Stimulated activated effector memory CD8-positive, alpha-beta T cell treated with anti-CD3 and anti-CD28 coated beads, Interleukin-12 subunit alpha, Interleukin-12 subunit beta, amount 100 ng/mL, for 72 hours (primary cell): Measurements from ENCODE around the gene ITGA5.

Experiments
- ATAC-seq: fragments of 150-1000 bp; cut with Tn5 transposase; 2 replicates; pipeline ENCODE4 v1.10.0; 2021
- DNase-seq, 2 donors: peaks; one replicate each; pipeline ENCODE4 v3.0.0; 2021 to 2022; ENCODE audit warnings: low spot score in 2 of 2
- H3K27ac Mint-ChIP-seq: one replicate; pipeline ENCODE4 v1.8.0; 2022; ENCODE audit warnings: mild to moderate bottlenecking, mixed read lengths
- H3K36me3 Mint-ChIP-seq: one replicate; pipeline ENCODE4 v1.8.0; 2022; ENCODE audit warnings: mild to moderate bottlenecking, mixed read lengths
- H3K4me1 Mint-ChIP-seq: one replicate; pipeline ENCODE4 v1.8.0; 2022; ENCODE audit warnings: mixed read lengths
- H3K4me3 Mint-ChIP-seq: one replicate; pipeline ENCODE4 v1.8.0; 2022; ENCODE audit warnings: mild to moderate bottlenecking, mixed read lengths
- H3K9me3 Mint-ChIP-seq: one replicate; pipeline ENCODE4 v1.8.0; 2022; ENCODE audit warnings: mixed read lengths

The ITGA5 gene

DNA sequence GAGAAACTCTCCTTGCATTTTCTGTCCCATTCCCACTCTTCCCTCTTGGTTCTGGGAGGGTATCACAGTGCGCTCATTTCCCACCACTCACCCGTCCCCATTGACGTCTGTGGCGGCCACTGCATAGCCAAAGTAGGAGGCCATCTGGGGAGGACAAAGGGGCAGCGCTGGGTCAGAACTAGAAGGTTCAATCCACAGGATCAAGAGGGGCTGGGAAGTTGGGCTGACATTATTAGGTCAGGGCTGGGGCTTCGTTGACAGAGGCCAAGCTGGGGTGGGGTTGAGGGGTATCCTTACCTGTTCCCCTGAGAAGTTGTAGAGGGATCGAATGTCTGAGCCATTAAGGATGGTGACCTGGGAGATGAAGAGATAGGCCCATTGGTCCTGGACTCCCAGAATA is 13.5 kb downstream of the ITGA5 start:
- H3K4me3 Mint-ChIP-seq, result no peak overlapping the region
- peak overlapping the region; percentile 95 for H3K27ac Mint-ChIP-seq
- H3K36me3 Mint-ChIP-seq, result peaks cover 100% of the 10 kb centered on the region
- no peak for DNase-seq
- no peaks in the 10 kb centered on the region for H3K9me3 Mint-ChIP-seq
- no peak for ATAC-seq
- peaks cover 43% of the 10 kb centered on the region for H3K4me1 Mint-ChIP-seq

GRCh38 chr12:54405106-54405505 is 14.0 kb downstream of the ITGA5 start:
- Mint-ChIP-seq H3K4me1 (peaks cover 43% of the 10 kb centered on the region), H3K36me3 (peaks cover 100% of the 10 kb centered on the region), H3K27ac (peak overlapping the region; percentile 95), H3K9me3 (no peaks in the 10 kb centered on the region), H3K4me3 (no peak overlapping the region)
- no peak for DNase-seq
- ATAC-seq, result no peak

GRCh38 chr12:54404061-54405004 is 14.7 kb downstream of the ITGA5 start:
- no peak overlapping the region for H3K4me3 Mint-ChIP-seq
- no peaks in the 10 kb centered on the region for H3K9me3 Mint-ChIP-seq
- peak overlapping the region; percentile 95 for H3K27ac Mint-ChIP-seq
- H3K4me1 Mint-ChIP-seq, result peaks cover 45% of the 10 kb centered on the region
- ATAC-seq, result no peak
- DNase-seq, result peak; percentile 51 to 76
- H3K36me3 Mint-ChIP-seq, result peaks cover 100% of the 10 kb centered on the region

DNA sequence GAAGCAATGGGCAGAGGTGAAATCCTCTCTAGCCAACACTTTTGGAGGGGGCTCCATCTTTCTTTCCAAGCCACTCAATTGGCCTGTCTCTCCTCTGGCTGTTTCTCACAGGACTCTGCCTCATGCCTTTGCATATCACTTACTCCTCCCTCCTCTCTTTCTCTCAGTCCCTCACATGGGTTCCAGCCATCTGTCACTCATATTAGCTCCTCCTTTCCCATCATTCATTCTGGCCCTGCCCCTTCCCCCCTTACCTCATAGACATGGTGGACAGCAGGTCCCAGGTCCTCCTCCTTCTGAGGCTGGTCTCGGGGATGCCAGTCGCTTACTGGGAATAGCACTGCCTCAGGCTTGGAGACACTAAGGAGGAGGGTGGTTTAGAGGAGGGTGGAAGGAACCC is 17.9 kb downstream of the ITGA5 start:
- Mint-ChIP-seq H3K9me3 (no peaks in the 10 kb centered on the region), H3K4me3 (no peak overlapping the region), H3K4me1 (peaks cover 53% of the 10 kb centered on the region), H3K27ac (peak overlapping the region; percentile 78), H3K36me3 (peaks cover 100% of the 10 kb centered on the region)
- DNase-seq, result no peak
- ATAC-seq, result no peak

DNA sequence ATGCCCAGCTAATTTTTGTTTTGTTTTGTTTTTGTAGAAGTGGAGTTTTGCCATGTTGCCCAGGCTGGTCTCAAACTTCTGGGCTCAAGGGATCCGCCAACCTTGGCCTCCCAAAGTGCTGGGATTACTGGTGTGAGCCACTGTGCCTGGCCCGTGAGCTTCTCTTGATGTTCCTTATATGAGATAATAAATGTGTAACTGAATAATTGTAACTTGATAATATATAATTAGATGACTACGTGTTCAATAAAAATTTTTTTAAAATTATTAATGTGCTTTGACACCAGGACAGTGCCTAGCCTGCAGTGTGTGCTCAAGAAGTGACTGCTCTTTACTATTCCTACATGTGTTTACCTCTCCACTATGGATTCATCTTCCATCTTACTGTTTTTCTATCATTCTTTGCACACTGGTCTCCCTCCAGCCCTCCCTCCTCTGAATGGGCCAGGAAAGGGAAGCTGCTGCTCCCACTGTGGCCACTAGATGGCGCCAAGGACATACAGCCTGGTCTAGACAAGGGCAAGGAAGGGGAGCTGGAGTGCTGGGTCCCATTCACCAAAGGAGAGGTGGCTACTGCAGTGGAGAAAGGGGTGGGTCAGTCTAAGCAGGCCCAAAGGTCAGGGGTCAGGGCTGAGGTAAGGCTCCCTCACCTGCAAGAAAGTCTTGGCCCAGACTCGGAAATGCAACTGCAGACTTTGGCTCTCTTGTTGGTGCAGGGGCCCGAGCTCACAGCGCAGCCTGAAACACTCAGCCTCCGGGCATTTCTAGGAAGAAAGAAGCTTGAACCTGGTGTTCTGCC is 19.9 kb downstream of the ITGA5 start:
- H3K4me1 Mint-ChIP-seq, result peaks cover 43% of the 10 kb centered on the region
- peaks cover 100% of the 10 kb centered on the region for H3K36me3 Mint-ChIP-seq
- H3K27ac Mint-ChIP-seq, result peak overlapping the region; percentile 49
- ATAC-seq, result peak; percentile 81
- peak; percentile 85 to 94 for DNase-seq
- H3K4me3 Mint-ChIP-seq, result no peak overlapping the region
- no peaks in the 10 kb centered on the region for H3K9me3 Mint-ChIP-seq

GRCh38 chr12:54398218-54398617 is 20.8 kb downstream of the ITGA5 start:
- ATAC-seq, result no peak
- DNase-seq, result no peak
- peaks cover 50% of the 10 kb centered on the region for H3K4me1 Mint-ChIP-seq
- H3K27ac Mint-ChIP-seq, result peak overlapping the region; percentile 49
- H3K36me3 Mint-ChIP-seq, result peaks cover 94% of the 10 kb centered on the region
- no peak overlapping the region for H3K4me3 Mint-ChIP-seq
- no peaks in the 10 kb centered on the region for H3K9me3 Mint-ChIP-seq

DNA sequence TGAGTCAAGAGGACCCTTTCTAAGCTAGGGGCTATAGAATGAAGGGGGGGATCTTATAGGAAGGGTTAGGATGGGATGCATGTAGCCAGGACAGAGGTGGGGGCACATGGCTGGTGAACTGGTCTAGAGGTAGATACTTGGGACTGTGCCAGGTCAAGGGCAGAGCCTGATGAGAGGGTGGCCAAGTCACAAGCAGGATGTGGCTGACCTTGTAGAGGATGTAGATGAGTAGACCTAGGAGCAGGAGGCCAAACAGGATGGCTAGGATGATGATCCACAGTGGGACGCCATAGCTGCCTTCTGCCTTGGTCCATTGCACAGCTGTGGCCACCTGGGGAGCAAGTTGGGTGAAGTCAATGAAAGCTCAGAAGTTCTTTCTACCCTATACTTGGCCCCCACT is 21.9 kb downstream of the ITGA5 start:
- no peaks in the 10 kb centered on the region for H3K9me3 Mint-ChIP-seq
- no peak for DNase-seq
- H3K27ac Mint-ChIP-seq, result peak overlapping the region; percentile 49
- peaks cover 57% of the 10 kb centered on the region for H3K4me1 Mint-ChIP-seq
- ATAC-seq, result peak; percentile 42
- no peak overlapping the region for H3K4me3 Mint-ChIP-seq
- H3K36me3 Mint-ChIP-seq, result peaks cover 90% of the 10 kb centered on the region

DNA sequence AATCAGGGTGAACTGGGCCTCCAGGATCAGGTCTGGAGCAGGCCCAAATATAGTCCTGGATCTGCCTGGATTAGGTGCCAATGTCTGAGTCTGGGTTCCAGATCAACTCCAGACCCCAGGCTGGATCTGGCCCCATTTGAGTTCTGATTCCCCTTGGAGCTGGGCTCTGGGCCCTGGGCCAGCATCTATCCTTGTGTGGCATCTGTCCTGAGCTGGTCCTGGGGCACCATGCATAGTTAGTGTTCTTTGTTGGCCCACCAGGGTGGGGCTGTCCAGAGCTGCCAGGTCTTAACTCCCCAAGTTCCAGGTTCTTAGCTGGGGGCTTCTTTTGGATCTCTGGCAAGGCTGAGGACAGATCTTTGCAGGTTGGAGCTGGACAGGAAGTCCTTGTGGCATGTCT is 23.5 kb downstream of the ITGA5 start:
- ATAC-seq (no peak), DNase-seq (no peak)
- H3K4me1 Mint-ChIP-seq, result peaks cover 62% of the 10 kb centered on the region
- H3K36me3 Mint-ChIP-seq, result peaks cover 83% of the 10 kb centered on the region
- H3K4me3 Mint-ChIP-seq, result no peak overlapping the region
- H3K27ac Mint-ChIP-seq, result peak overlapping the region; percentile 71
- no peaks in the 10 kb centered on the region for H3K9me3 Mint-ChIP-seq

DNA sequence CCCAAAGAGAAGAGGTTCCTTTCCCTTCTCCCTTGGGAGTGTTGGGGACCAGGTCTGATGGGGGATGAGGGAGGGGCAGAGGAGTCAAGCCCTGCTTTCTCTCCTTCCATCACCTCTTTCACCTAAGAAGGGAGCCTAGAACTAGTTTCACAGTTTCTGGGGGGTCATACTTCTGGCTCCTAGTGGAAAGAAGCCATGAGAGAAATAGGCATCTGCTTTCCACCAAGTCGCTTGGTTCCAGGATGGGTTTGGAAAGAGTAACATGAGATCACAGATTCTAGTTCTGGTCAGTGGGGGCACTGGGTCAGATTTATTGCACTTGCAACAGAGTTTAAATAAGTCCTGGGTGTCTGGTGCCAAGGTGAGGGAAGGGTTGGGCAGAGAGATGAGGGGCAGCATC is 24.1 kb downstream of the ITGA5 start:
- Mint-ChIP-seq H3K4me3 (no peak overlapping the region), H3K36me3 (peaks cover 81% of the 10 kb centered on the region)

DNA sequence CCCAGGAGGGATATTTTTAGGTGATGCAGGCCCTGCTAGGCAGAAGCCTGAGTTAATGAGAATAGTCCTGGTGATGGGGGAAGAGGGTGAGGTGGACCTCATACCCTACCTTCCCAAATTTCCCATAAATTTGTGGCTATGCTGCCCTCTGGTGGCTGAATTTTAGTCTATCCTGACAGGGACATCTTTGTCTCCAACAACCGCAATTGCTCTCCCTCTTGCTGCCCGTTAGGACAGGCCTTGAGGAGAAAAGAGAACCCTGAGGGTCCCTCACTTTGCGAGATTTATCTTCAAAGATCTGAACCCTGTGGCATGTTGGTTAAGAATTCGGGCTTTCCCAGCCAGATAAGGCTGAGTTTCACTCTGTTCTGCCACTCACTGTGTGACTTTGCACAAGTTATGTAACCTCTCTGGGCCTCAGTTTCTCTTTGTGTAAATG is 24.8 kb downstream of the ITGA5 start:
- Mint-ChIP-seq H3K9me3 (no peaks in the 10 kb centered on the region), H3K4me1 (peaks cover 71% of the 10 kb centered on the region), H3K4me3 (no peak overlapping the region), H3K36me3 (peaks cover 81% of the 10 kb centered on the region), H3K27ac (peak overlapping the region; percentile 6)
- no peak for ATAC-seq
- no peak for DNase-seq

More for the DNA sequence above, 24.1 kb downstream of the ITGA5 start:
- H3K9me3 Mint-ChIP-seq, result no peaks in the 10 kb centered on the region
- peaks cover 67% of the 10 kb centered on the region for H3K4me1 Mint-ChIP-seq
- peak overlapping the region; percentile 6 for H3K27ac Mint-ChIP-seq
- no peak for DNase-seq
- no peak for ATAC-seq

GRCh38 chr12:54393743-54394142 is 25.3 kb downstream of the ITGA5 start:
- Mint-ChIP-seq H3K9me3 (no peaks in the 10 kb centered on the region), H3K4me3 (no peak overlapping the region), H3K27ac (no peak overlapping the region), H3K36me3 (peaks cover 75% of the 10 kb centered on the region), H3K4me1 (peaks cover 67% of the 10 kb centered on the region)
- ATAC-seq (peak; percentile 1), DNase-seq (no peak)

DNA sequence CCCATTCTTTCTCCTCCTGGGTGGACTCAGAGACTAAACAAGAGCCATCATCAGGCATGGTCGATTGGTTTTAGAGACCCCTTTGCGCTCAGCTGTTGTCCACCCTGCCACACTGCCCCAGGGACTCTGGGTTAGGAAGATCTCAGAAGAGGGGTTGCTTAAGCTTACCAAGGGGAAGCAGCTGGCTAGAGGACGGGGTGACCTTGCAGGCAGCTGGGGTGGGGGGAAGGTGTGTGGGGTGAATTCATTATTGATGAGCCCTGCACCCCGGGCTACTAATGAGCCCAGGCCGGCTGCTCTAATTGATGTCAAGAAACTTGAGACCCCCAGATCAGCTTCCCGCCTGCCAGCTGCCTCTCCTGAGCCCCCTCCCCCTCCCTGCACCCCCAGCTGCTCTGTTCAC is 25.9 kb downstream of the ITGA5 start:
- ATAC-seq, result no peak
- DNase-seq, result no peak
- Mint-ChIP-seq H3K36me3 (peaks cover 70% of the 10 kb centered on the region), H3K4me1 (peaks cover 62% of the 10 kb centered on the region), H3K9me3 (no peaks in the 10 kb centered on the region), H3K27ac (peak overlapping the region; percentile 9), H3K4me3 (no peak overlapping the region)

DNA sequence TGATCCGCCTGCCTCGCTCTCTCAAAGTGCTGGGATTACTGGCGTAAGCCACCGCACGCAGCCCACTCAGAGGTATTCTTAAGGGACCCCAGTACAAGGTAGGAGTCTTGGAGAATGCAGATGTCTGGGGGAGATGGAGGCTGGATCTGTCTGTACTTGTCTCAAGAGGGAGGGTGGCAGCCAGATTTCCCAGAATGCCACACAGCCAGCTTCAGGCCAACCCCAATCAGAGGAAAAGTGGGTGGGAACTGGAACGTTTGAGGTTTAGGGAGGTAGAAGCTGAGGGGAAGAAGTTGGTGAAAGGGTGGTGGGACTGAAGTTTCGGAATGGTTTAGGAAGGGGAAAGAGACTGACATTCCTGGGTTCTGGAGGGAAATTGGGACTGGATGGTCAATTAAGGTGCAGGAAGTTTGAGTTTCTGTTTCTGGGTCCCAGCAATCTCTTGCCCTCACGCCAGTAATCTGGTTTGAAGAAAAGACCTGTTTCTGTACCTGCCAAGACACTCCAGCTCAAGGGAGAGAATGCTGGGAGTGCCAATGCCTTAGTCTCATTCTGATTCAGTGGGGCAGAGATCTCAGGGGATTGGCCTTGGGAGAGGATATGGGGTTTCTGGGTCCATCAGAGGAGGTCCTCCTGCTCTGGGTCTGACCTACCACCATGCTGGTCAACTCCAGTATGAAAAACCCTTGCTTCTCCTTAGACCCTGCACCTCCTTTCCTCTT is 26.4 kb downstream of the ITGA5 start:
- Mint-ChIP-seq H3K4me3 (no peak overlapping the region), H3K36me3 (peaks cover 64% of the 10 kb centered on the region), H3K9me3 (no peaks in the 10 kb centered on the region), H3K27ac (peak overlapping the region; percentile 9), H3K4me1 (peaks cover 57% of the 10 kb centered on the region)
- no peak for ATAC-seq
- no peak for DNase-seq

DNA sequence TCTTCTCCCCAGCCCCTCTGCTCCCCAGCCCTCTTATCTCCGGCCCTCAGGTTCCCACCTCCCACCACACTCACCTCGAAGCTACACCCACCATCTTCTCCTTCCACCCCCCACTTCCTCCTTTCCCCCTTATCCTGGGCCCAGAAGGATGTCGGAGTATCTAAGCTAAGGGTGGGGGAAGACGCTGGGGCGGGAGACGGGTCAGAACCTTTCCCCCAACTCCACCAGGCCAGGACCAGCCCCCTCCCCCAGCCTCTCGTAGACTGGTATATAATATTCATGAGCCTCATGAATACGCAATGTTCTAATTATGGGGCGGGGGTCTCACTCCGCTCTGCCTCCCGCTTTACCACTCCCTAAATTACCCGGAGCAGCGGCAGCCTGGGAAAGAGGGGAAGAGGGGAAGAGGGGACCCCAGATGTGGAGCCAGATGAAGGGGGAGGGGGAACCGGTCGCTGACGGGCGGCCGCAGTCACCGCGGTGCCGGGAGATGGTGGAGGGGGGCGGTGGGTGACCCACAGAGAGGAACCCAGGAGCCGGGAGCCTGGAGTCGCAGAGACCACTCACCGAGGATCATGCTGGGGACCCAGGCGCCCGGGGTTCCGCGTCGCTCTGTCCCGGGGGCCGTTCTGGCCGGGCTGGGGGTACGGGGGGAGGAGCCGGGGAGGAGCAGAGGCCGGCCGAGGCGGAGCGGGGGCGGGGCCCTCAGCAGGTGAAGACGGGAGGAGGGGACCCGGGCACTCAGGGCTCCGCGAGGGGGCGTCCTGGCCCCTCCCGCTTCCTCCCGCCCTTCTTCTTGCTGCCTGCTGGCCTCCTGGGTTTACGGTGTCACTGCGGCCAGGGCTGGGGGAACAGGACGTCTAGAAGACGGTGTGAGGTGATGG is 28.2 kb downstream of the ITGA5 start:
- no peaks in the 10 kb centered on the region for H3K9me3 Mint-ChIP-seq
- H3K4me3 Mint-ChIP-seq, result peak overlapping the region; percentile 56
- peaks cover 47% of the 10 kb centered on the region for H3K4me1 Mint-ChIP-seq
- DNase-seq (peak; percentile 56 to 77), ATAC-seq (peak; percentile 76)
- peak overlapping the region; percentile 57 for H3K27ac Mint-ChIP-seq
- H3K36me3 Mint-ChIP-seq, result peaks cover 47% of the 10 kb centered on the region
